ENCODE measurements around the gene POLR3A.

The POLR3A gene

DNA sequence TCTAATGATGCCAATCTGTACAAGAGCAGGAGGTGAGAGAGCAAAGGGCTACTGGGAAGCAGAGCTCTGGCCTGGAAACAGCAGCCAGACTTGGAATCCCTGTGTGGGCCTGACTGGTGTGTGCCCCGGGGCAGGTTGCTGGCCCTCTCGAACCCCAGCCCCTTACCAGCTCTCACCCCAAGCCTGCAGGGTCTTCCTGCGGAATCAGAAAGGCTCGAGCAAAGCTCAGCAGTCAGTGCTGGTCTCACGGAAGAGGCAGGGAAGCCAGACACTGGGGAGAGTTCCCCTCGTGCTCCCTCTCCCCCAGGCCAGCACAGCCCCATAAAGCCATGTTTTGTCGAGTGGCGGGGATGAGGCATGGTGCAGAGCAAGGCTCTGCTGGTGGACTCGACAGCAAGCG lies 50.1 kb downstream of the POLR3A start:
- Histone ChIP-seq H3K9me3 (ENCODE audit: control extremely low read depth in 1 of 5, control insufficient read depth in 4 of 5, insufficient read depth in 2 of 5, low read depth in 1 of 5, low read length in 4 of 5) (no peaks in the 10 kb centered on the region), H3K27me3 (replicated peaks in 2 of 5; ENCODE audit: control insufficient read depth in 4 of 5, insufficient read depth in 5 of 5, low read length in 4 of 5) (no peaks in the 10 kb centered on the region), H3K27ac (ENCODE audit: insufficient read depth in 1 of 2, low read depth in 1 of 2, low read length in 2 of 2, poor library complexity in 1 of 2, severe bottlenecking in 2 of 2) (no peak overlapping the region), H3K4me1 (ENCODE audit: control extremely low read depth in 1 of 4, control insufficient read depth in 4 of 4, insufficient read depth in 4 of 4, low read length in 3 of 4) (no peaks in the 10 kb centered on the region), H3K36me3 (ENCODE audit: control insufficient read depth in 4 of 4, insufficient read depth in 4 of 4, low read length in 3 of 4) (peaks cover 30 to 81% (median 69%) of the 10 kb centered on the region in 4 experiments), H3K4me3 (ENCODE audit: control insufficient read depth in 1 of 7, extremely low read depth in 1 of 7, insufficient read depth in 4 of 7, low read depth in 2 of 7, low read length in 6 of 7) (no peak overlapping the region)
- POLR2A ChIA-PET = no interaction called here
- WGBS (ENCODE audit: insufficient coverage) = 98% methylated on average over 8 of the region's 10 CpGs
- CTCF ChIA-PET = no interaction called here
- no peak for DNase-seq

- no peaks in the 10 kb centered on the region for H3K9me3 ChIP-seq (ENCODE audit: control extremely low read depth in 1 of 5, control insufficient read depth in 4 of 5, insufficient read depth in 2 of 5, low read depth in 1 of 5, low read length in 4 of 5)
- no peaks in the 10 kb centered on the region for H3K4me1 ChIP-seq (ENCODE audit: control extremely low read depth in 1 of 4, control insufficient read depth in 4 of 4, insufficient read depth in 4 of 4, low read length in 3 of 4)
- DNase-seq = no peak
- POLR2A ChIA-PET = no interaction called here
- H3K36me3 ChIP-seq (ENCODE audit: control insufficient read depth in 4 of 4, insufficient read depth in 4 of 4, low read length in 3 of 4) = peaks cover 24 to 73% (median 61%) of the 10 kb centered on the region in 4 experiments
- H3K27me3 ChIP-seq (replicated peaks in 2 of 5; ENCODE audit: control insufficient read depth in 4 of 5, insufficient read depth in 5 of 5, low read length in 4 of 5) = no peaks in the 10 kb centered on the region
- 99% methylated on average over 5 of the region's 6 CpGs for WGBS (ENCODE audit: insufficient coverage)
- CTCF ChIA-PET = interaction anchor here (0.9 kb wide), 1 partner anchor 24 kb away, joined by 3 read pairs; no protein-coding TSS in a partner anchor
- H3K4me3 ChIP-seq (ENCODE audit: control insufficient read depth in 1 of 7, extremely low read depth in 1 of 7, insufficient read depth in 4 of 7, low read depth in 2 of 7, low read length in 6 of 7) = no peak overlapping the region
- H3K27ac ChIP-seq (ENCODE audit: insufficient read depth in 1 of 2, low read depth in 1 of 2, low read length in 2 of 2, poor library complexity in 1 of 2, severe bottlenecking in 2 of 2) = no peak overlapping the region
Observed at GRCh38 chr10:77978360-77978759, 51.0 kb downstream of the POLR3A start.

- Histone ChIP-seq H3K36me3 (ENCODE audit: control insufficient read depth in 4 of 4, insufficient read depth in 4 of 4, low read length in 3 of 4) (peaks cover 24 to 68% (median 56%) of the 10 kb centered on the region in 4 experiments), H3K27ac (ENCODE audit: insufficient read depth in 1 of 2, low read depth in 1 of 2, low read length in 2 of 2, poor library complexity in 1 of 2, severe bottlenecking in 2 of 2) (no peak overlapping the region), H3K4me3 (ENCODE audit: control insufficient read depth in 1 of 7, extremely low read depth in 1 of 7, insufficient read depth in 4 of 7, low read depth in 2 of 7, low read length in 6 of 7) (no peak overlapping the region), H3K4me1 (ENCODE audit: control extremely low read depth in 1 of 4, control insufficient read depth in 4 of 4, insufficient read depth in 4 of 4, low read length in 3 of 4) (no peaks in the 10 kb centered on the region), H3K9me3 (ENCODE audit: control extremely low read depth in 1 of 5, control insufficient read depth in 4 of 5, insufficient read depth in 2 of 5, low read depth in 1 of 5, low read length in 4 of 5) (no peaks in the 10 kb centered on the region), H3K27me3 (replicated peaks in 2 of 5; ENCODE audit: control insufficient read depth in 4 of 5, insufficient read depth in 5 of 5, low read length in 4 of 5) (no peaks in the 10 kb centered on the region)
- CTCF ChIA-PET = interaction anchor here (0.9 kb wide), 1 partner anchor 24 kb away, joined by 3 read pairs; no protein-coding TSS in a partner anchor
- DNase-seq = no peak
- WGBS (ENCODE audit: insufficient coverage) = 100% methylated on average over 2 of the region's 3 CpGs
- POLR2A ChIA-PET = no interaction called here
Observed at GRCh38 chr10:77977934-77978333, 51.4 kb downstream of the POLR3A start.

GRCh38 chr10:77977016-77977415 lies 52.3 kb downstream of the POLR3A start:
- Histone ChIP-seq H3K9me3 (ENCODE audit: control extremely low read depth in 1 of 5, control insufficient read depth in 4 of 5, insufficient read depth in 2 of 5, low read depth in 1 of 5, low read length in 4 of 5) (no peaks in the 10 kb centered on the region), H3K4me1 (ENCODE audit: control extremely low read depth in 1 of 4, control insufficient read depth in 4 of 4, insufficient read depth in 4 of 4, low read length in 3 of 4) (no peaks in the 10 kb centered on the region), H3K4me3 (ENCODE audit: control insufficient read depth in 1 of 7, extremely low read depth in 1 of 7, insufficient read depth in 4 of 7, low read depth in 2 of 7, low read length in 6 of 7) (no peak overlapping the region), H3K36me3 (ENCODE audit: control insufficient read depth in 4 of 4, insufficient read depth in 4 of 4, low read length in 3 of 4) (peaks cover 18 to 59% (median 48%) of the 10 kb centered on the region in 4 experiments), H3K27me3 (replicated peaks in 2 of 5; ENCODE audit: control insufficient read depth in 4 of 5, insufficient read depth in 5 of 5, low read length in 4 of 5) (no peaks in the 10 kb centered on the region), H3K27ac (ENCODE audit: insufficient read depth in 1 of 2, low read depth in 1 of 2, low read length in 2 of 2, poor library complexity in 1 of 2, severe bottlenecking in 2 of 2) (no peak overlapping the region)
- ChIA-PET CTCF (no interaction called here), POLR2A (no interaction called here)
- no peak for DNase-seq
- WGBS (ENCODE audit: insufficient coverage) = 97% methylated on average over 7 of the region's 7 CpGs

DNA sequence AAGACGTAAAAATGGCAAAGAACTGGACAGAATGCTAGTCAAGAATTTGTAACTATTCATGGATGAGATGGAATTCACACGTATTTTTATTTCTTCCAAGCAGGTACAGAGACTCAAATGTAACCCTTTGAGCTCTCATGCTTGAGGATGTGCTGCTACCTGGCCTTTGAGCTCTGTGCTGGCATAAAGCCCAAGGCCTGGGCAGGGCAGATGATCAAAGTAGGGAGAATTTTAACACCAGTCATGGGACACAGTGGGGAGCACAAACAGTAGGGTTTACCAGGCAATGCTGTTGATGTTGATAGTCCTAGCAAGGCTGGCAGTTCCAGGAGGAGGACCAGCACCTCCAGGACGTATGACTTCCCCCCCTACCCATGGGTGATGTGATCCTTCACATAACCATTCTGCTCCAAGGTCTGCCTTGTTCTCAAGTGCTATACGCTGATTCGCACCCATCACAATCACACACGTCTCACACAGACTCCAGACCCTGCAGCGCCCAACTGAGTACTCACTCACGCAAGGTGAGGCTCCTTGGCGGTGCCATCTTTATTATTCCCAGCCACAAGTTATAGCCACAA lies 54.1 kb downstream of the POLR3A start:
- WGBS (ENCODE audit: insufficient coverage) = 100% methylated on average over 9 of the region's 9 CpGs
- no peak for DNase-seq
- no peaks in the 10 kb centered on the region for H3K27me3 ChIP-seq (replicated peaks in 2 of 5; ENCODE audit: control insufficient read depth in 4 of 5, insufficient read depth in 5 of 5, low read length in 4 of 5)
- no peaks in the 10 kb centered on the region for H3K9me3 ChIP-seq (ENCODE audit: control extremely low read depth in 1 of 5, control insufficient read depth in 4 of 5, insufficient read depth in 2 of 5, low read depth in 1 of 5, low read length in 4 of 5)
- peaks cover 0 to 11% (median 8%) of the 10 kb centered on the region in 4 experiments for H3K4me1 ChIP-seq (ENCODE audit: control extremely low read depth in 1 of 4, control insufficient read depth in 4 of 4, insufficient read depth in 4 of 4, low read length in 3 of 4)
- ChIA-PET CTCF (interaction anchor here (0.7 to 1.8 kb wide), 8 partner anchors 8 to 186 kb away, joined by 3 to 12 read pairs (median 3); no protein-coding TSS in a partner anchor), POLR2A (no interaction called here)
- H3K4me3 ChIP-seq (ENCODE audit: control insufficient read depth in 1 of 7, extremely low read depth in 1 of 7, insufficient read depth in 4 of 7, low read depth in 2 of 7, low read length in 6 of 7) = no peak overlapping the region
- H3K27ac ChIP-seq (ENCODE audit: insufficient read depth in 1 of 2, low read depth in 1 of 2, low read length in 2 of 2, poor library complexity in 1 of 2, severe bottlenecking in 2 of 2) = no peak overlapping the region
- peaks cover 14 to 46% (median 34%) of the 10 kb centered on the region in 4 experiments for H3K36me3 ChIP-seq (ENCODE audit: control insufficient read depth in 4 of 4, insufficient read depth in 4 of 4, low read length in 3 of 4)

DNA sequence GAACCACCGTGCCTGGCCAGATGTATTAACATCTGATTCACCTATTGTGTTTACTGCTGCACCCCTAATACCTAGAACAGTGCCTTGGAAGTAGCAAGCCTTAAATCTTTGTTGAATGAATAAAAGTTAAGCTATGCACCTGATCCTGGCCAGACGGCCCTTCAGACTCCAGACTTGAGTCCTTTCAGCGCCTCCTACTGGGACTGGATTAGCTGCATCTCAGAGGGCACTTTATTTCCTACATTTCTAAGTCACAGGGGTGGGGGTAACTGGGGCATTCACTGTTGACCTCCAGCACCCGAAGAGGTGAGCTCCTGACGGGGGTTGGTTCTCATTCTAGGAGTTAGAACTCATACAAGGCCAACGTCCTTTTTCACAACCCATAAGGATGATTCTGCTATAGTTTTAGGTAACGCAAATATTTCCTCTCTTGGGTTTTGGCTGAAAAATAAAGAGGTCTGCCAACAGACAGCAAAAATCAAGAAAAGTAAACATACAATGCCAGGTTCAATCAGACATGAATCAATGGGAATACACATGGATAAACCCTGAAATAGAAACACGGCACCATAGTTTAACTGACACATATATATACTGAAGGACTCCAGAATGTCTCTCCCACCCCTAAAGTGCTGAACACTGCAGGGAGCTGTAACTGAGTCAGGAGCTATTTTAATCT lies 54.8 kb downstream of the POLR3A start:
- no peaks in the 10 kb centered on the region for H3K9me3 ChIP-seq (ENCODE audit: control extremely low read depth in 1 of 5, control insufficient read depth in 4 of 5, insufficient read depth in 2 of 5, low read depth in 1 of 5, low read length in 4 of 5)
- H3K4me3 ChIP-seq (ENCODE audit: control insufficient read depth in 1 of 7, extremely low read depth in 1 of 7, insufficient read depth in 4 of 7, low read depth in 2 of 7, low read length in 6 of 7) = no peak overlapping the region
- ChIA-PET CTCF (interaction anchor here (0.7 to 1.8 kb wide), 8 partner anchors 9 to 186 kb away, joined by 3 to 12 read pairs (median 3); no protein-coding TSS in a partner anchor), POLR2A (no interaction called here)
- peaks cover 10 to 39% (median 29%) of the 10 kb centered on the region in 4 experiments for H3K36me3 ChIP-seq (ENCODE audit: control insufficient read depth in 4 of 4, insufficient read depth in 4 of 4, low read length in 3 of 4)
- 86% methylated on average over 7 of the region's 8 CpGs for WGBS (ENCODE audit: insufficient coverage)
- no peaks in the 10 kb centered on the region for H3K27me3 ChIP-seq (replicated peaks in 2 of 5; ENCODE audit: control insufficient read depth in 4 of 5, insufficient read depth in 5 of 5, low read length in 4 of 5)
- peak; percentile 31 to 61 (median 54) for DNase-seq
- H3K4me1 ChIP-seq (ENCODE audit: control extremely low read depth in 1 of 4, control insufficient read depth in 4 of 4, insufficient read depth in 4 of 4, low read length in 3 of 4) = peaks cover 0 to 11% (median 8%) of the 10 kb centered on the region in 4 experiments
- H3K27ac ChIP-seq (ENCODE audit: insufficient read depth in 1 of 2, low read depth in 1 of 2, low read length in 2 of 2, poor library complexity in 1 of 2, severe bottlenecking in 2 of 2) = no peak overlapping the region

DNA sequence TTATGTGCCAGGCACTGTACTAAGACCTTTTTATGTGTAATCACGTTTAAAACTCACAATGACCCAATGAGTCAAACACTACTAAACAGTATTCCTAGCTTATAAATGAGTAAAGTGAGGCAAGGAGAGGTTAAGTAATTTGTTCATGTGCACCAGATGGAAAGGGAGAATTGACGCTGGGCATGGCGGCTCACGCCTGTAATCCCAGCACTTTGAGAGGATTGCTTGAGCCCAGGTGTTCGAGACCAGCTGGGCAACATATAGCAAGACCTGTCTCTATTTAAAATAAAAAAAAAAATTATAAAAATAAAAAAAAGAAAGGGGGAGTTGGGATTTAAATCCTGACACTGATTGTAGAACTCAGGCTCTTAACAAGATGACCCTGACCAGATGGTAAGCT lies 56.0 kb downstream of the POLR3A start:
- ChIA-PET POLR2A (interaction anchor here (1.0 kb wide), 1 partner anchor 9 kb away, joined by 3 read pairs; no protein-coding TSS in a partner anchor), CTCF (interaction anchor here (0.7 to 1.8 kb wide), 3 partner anchors 15 to 127 kb away, joined by 3 to 6 read pairs (median 3); no protein-coding TSS in a partner anchor)
- Histone ChIP-seq H3K9me3 (ENCODE audit: control extremely low read depth in 1 of 5, control insufficient read depth in 4 of 5, insufficient read depth in 2 of 5, low read depth in 1 of 5, low read length in 4 of 5) (no peaks in the 10 kb centered on the region), H3K27me3 (replicated peaks in 2 of 5; ENCODE audit: control insufficient read depth in 4 of 5, insufficient read depth in 5 of 5, low read length in 4 of 5) (no peaks in the 10 kb centered on the region), H3K4me1 (ENCODE audit: control extremely low read depth in 1 of 4, control insufficient read depth in 4 of 4, insufficient read depth in 4 of 4, low read length in 3 of 4) (peaks cover 0 to 11% (median 8%) of the 10 kb centered on the region in 4 experiments), H3K27ac (ENCODE audit: insufficient read depth in 1 of 2, low read depth in 1 of 2, low read length in 2 of 2, poor library complexity in 1 of 2, severe bottlenecking in 2 of 2) (no peak overlapping the region), H3K36me3 (ENCODE audit: control insufficient read depth in 4 of 4, insufficient read depth in 4 of 4, low read length in 3 of 4) (peaks cover 2 to 29% (median 20%) of the 10 kb centered on the region in 4 experiments), H3K4me3 (ENCODE audit: control insufficient read depth in 1 of 7, extremely low read depth in 1 of 7, insufficient read depth in 4 of 7, low read depth in 2 of 7, low read length in 6 of 7) (no peak overlapping the region)
- no peak for DNase-seq
- no CpG with 5 or more reads among the region's 5 CpGs for WGBS (ENCODE audit: insufficient coverage)
